Measurements from ENCODE around the gene DHX34. TPM values are rescaled to one million over a fixed set of nuclear protein-coding genes. Genes with fewer than 3 reads are reported as not detected.
A peak's percentile ranks its signal among the peaks of the same experiment; 100 is the strongest.

Gene DHX34
- total and polyA plus RNA-seq, 9 of the 15 experiments (the other 6 are each of a cell fraction or from before 2014, with no cell fraction given): 0.36 to 42.0 (median 15.0) TPM

- no peak for TF ChIP-seq ZNF407 (IDR thresholded peaks at IDR 0.05; ENCODE audit: low read depth)
- TF ChIP-seq HDAC1 (IDR thresholded peaks at IDR 0.05): peak in 1 of 2 experiments; percentile 35; a peak in 1 of 4 replicates
- TF ChIP-seq ZNF707 (CRISPR knock-in tag; conservative IDR thresholded peaks at IDR 0.05): no peak
- no peak for TF ChIP-seq ZNF668 (CRISPR knock-in tag; IDR thresholded peaks at IDR 0.05)
- TF ChIP-seq L3MBTL2 (IDR thresholded peaks at IDR 0.05): peak; percentile 91
- TF ChIP-seq ZNF24 (IDR thresholded peaks at IDR 0.05): peak; percentile 87; the same call in 1 of the 2 replicates
- TF ChIP-seq CTCFL (IDR thresholded peaks at IDR 0.05; ENCODE audit: borderline replicate concordance, insufficient read depth, low read depth, low read length, poor library complexity, severe bottlenecking): peak; percentile 39
- TF ChIP-seq KLF10 (CRISPR knock-in tag; IDR thresholded peaks at IDR 0.05): no peak
- TF ChIP-seq SLC30A9 (CRISPR knock-in tag; IDR thresholded peaks at IDR 0.05): no peak
- TF ChIP-seq SIX5 (IDR thresholded peaks at IDR 0.05; ENCODE audit: borderline replicate concordance in 1 of 2, insufficient read depth in 1 of 2, low read depth in 1 of 2, low read length in 2 of 2): no peak
- TF ChIP-seq KLF16 (IDR thresholded peaks at IDR 0.05): peak; percentile 54
- TF ChIP-seq DMBX1 (CRISPR knock-in tag; IDR thresholded peaks at IDR 0.05; ENCODE audit: borderline replicate concordance): no peak
- no peak for TF ChIP-seq HEY1 (CRISPR knock-in tag; IDR thresholded peaks at IDR 0.05; ENCODE audit: borderline replicate concordance)
- TF ChIP-seq ZNF263 (CRISPR knock-in tag; IDR thresholded peaks at IDR 0.05; ENCODE audit: borderline replicate concordance): no peak
- TF ChIP-seq MYC (IDR thresholded peaks at IDR 0.05; ENCODE audit: low read depth, low read length): peak; percentile 92
- no peak for TF ChIP-seq MYC (CRISPR knock-in tag; IDR thresholded peaks at IDR 0.05; ENCODE audit: borderline replicate concordance, low read depth)
- no peak for TF ChIP-seq ZNF224 (CRISPR knock-in tag; IDR thresholded peaks at IDR 0.05)
- TF ChIP-seq WHSC1 (IDR thresholded peaks at IDR 0.05; ENCODE audit: low read length): no peak
- no peak for TF ChIP-seq PTBP1 (IDR thresholded peaks at IDR 0.05; ENCODE audit: low read depth, low read length)
- TF ChIP-seq ADNP (tag; IDR thresholded peaks at IDR 0.05): 0 out of 2 replicates have a peak, but pooled peaks have one; percentile 13
Measured at GRCh38 chr19:47305309-47305751, 43.8 kb upstream of the DHX34 start (continued).
